ENCODE data around the gene ACTR8. TPM values are rescaled to one million over a fixed set of nuclear protein-coding genes. Genes with fewer than 3 reads are reported as not detected.

The ACTR8 gene
- total RNA-seq (2016; rRNA removed; fragmentation: Illumina TruSeq; extraction: Trizol) (29.0 and 38.5 TPM in 2 replicates), polyA plus RNA-seq (2011; rRNA removed) (14.8 and 15.5 TPM in 2 replicates), polyA minus RNA-seq (2011; rRNA and poly(A)+ RNA removed; ENCODE audit: low replicate concordance) (13.3 and 33.7 TPM in 2 replicates), Bru-seq, nascent RNA (percentile 89 among the genes with signal in this experiment), BruChase-seq, experiment 1, labeled RNA remaining after a 6-hour chase (percentile 86 among the genes with signal in this experiment), BruChase-seq, experiment 2, labeled RNA remaining after a 2-hour chase (percentile 87 among the genes with signal in this experiment)
- total RNA-seq (2016; cell fraction: cytosol; rRNA removed; fragmentation: Illumina TruSeq; extraction: Trizol; ENCODE audit: low read depth) = 5.4 and 7.5 TPM in 2 replicates
- 33.7 and 39.1 TPM in 2 replicates for total RNA-seq (2016; cell fraction: insoluble cytoplasmic fraction; rRNA removed; fragmentation: Illumina TruSeq; extraction: Trizol)
- 10.1 and 11.8 TPM in 2 replicates for total RNA-seq (2016; cell fraction: membrane; rRNA removed; fragmentation: Illumina TruSeq; extraction: Trizol)
- total RNA-seq (2016; cell fraction: nucleus; rRNA removed; fragmentation: Illumina TruSeq; extraction: Trizol) = 20.8 and 21.7 TPM in 2 replicates
- polyA plus RNA-seq (2011; cell fraction: cytosol; rRNA removed) = 9.3 and 13.2 TPM in 2 replicates
- polyA plus RNA-seq (2011; cell fraction: nucleus; rRNA removed) = 19.0 and 21.7 TPM in 2 replicates
- polyA plus RNA-seq (2012) = 17.1 and 18.0 TPM in 2 replicates
- 4.0 and 4.2 TPM in 2 replicates for polyA plus RNA-seq (2016; cell fraction: cytosol; fragmentation: Illumina TruSeq; extraction: Trizol; ENCODE audit: low read depth)
- 29.5 and 35.4 TPM in 2 replicates for polyA plus RNA-seq (2016; cell fraction: insoluble cytoplasmic fraction; fragmentation: Illumina TruSeq; extraction: Trizol; ENCODE audit: low read depth)
- polyA plus RNA-seq (2016; cell fraction: membrane; fragmentation: Illumina TruSeq; extraction: Trizol; ENCODE audit: low read depth) = 4.2 and 6.6 TPM in 2 replicates
- polyA plus RNA-seq (2016; cell fraction: nucleus; fragmentation: Illumina TruSeq; extraction: Trizol; ENCODE audit: insufficient read depth, low read depth) = 37.5 and 42.4 TPM in 2 replicates
- polyA minus RNA-seq (2011; cell fraction: cytosol; rRNA and poly(A)+ RNA removed) = 14.8 and 18.1 TPM in 2 replicates
- 29.7 and 44.1 TPM in 2 replicates for polyA minus RNA-seq (2011; cell fraction: nucleus; rRNA and poly(A)+ RNA removed)
- long read RNA-seq, experiment 1, transcript ACTR8-201 (13 exons, 3,629 nt) = major isoform, 15 of 20 reads
- long read RNA-seq, experiment 1, partial matches to known transcripts = 4 of 20 reads
- long read RNA-seq, experiment 1, other reads (novel, unspliced or antisense) = 1 of 20 reads
- long read RNA-seq, experiment 2, transcript ACTR8-201 (13 exons, 3,629 nt) = major isoform, 14 of 37 reads
- long read RNA-seq, experiment 2, partial matches to known transcripts = 10 of 37 reads
- long read RNA-seq, experiment 2, other reads (novel, unspliced or antisense) = 10 of 37 reads

GRCh38 chr3:53881691-53882593 lies at the start of gene ACTR8:
TSS of gene ACTR8 (minus strand) at chr3:53882152. CDS start at chr3:53882101, 51 bp downstream.
- CTCF ChIA-PET (ENCODE audit: low intra/inter-chr PET ratio, low total read pairs) = no interaction called here
- peak; percentile 94 for ATAC-seq
- TF ChIP-seq RELA (CRISPR knock-in tag; IDR thresholded peaks at IDR 0.05) (peak; percentile 82; the same call in 1 of the 2 replicates), THAP9 (CRISPR knock-in tag; IDR thresholded peaks at IDR 0.05; ENCODE audit: borderline replicate concordance) (peak; percentile 85; the same call in 1 of the 2 replicates), RCOR2 (CRISPR knock-in tag; IDR thresholded peaks at IDR 0.05) (no peak), HNRNPH1 (optimal IDR thresholded peaks at IDR 0.05; ENCODE audit: low read depth, low read length) (no peak), NFIC (IDR thresholded peaks at IDR 0.05; ENCODE audit: low read length) (no peak), ZNF792 (CRISPR knock-in tag; IDR thresholded peaks at IDR 0.05) (no peak), ZNF646 (CRISPR knock-in tag; IDR thresholded peaks at IDR 0.05) (no peak)

More at GRCh38 chr3:53881691-53882593, at the start of gene ACTR8:
- no peaks in the 10 kb centered on the region; a peak in 1 of 5 replicates for H3K27me3 ChIP-seq (ENCODE audit: control insufficient read depth in 1 of 2, insufficient read depth in 2 of 2, low read length in 2 of 2)
- H4K20me1 ChIP-seq (ENCODE audit: insufficient read depth, low read length) = no peaks in the 10 kb centered on the region; the same call in 1 of the 2 replicates
- peaks cover 15% of the 10 kb centered on the region for H3K79me2 ChIP-seq (ENCODE audit: insufficient read depth, low read length)
- peak within 1 kb of the TSS; percentile 93 for H3K27ac ChIP-seq (ENCODE audit: extremely low read length, insufficient read depth, low read length)
- in situ Hi-C loops (cut with HindIII; ENCODE audit: extremely low pct_ligation_motif_present, low pct_unique_long_range_greater_than_20kb) (loop anchor here (5.0 kb wide), 1 partner anchor 35 kb away; the partner anchor contains the start of genes CHDH and IL17RB), intact Hi-C loops (cut with micrococcal nuclease; ENCODE audit: unreplicated experiment) (loop anchor here (2.0 kb wide), 1 partner anchor 39 kb away; no protein-coding TSS in a partner anchor)
- H3K9me3 ChIP-seq (ENCODE audit: low read length) = no peaks in the 10 kb centered on the region
- WGBS (ENCODE audit: low lambda C conversion rate) = 16% methylated on average over 22 of the region's 65 CpGs
- peak within 1 kb of the TSS; percentile 91 to 98 (median 97) for H3K4me3 ChIP-seq (replicated peaks in 1 of 3; ENCODE audit: insufficient read depth in 1 of 3, low read depth in 2 of 3, low read length in 3 of 3)
- FAIRE-seq (peak; percentile 46), DNase-seq (ENCODE audit: low spot score) (peak; percentile 71)
- H3K4me1 ChIP-seq (ENCODE audit: insufficient read depth, low read length) = peaks cover 17% of the 10 kb centered on the region
- no peak within 1 kb of the TSS for H2AFZ ChIP-seq (ENCODE audit: low read length)
- H3K36me3 ChIP-seq (replicated peaks in 1 of 2; ENCODE audit: control insufficient read depth in 1 of 2, insufficient read depth in 2 of 2, low read length in 2 of 2) = peaks cover 9 to 49% of the 10 kb centered on the region in 2 experiments
- H3K4me2 ChIP-seq (ENCODE audit: low read depth, low read length) = peak within 1 kb of the TSS; percentile 89
- POLR2A ChIA-PET = interaction anchor here (1.5 to 3.0 kb wide), 3 partner anchors 10 to 39 kb away, joined by 9 to 37 read pairs (median 9); partner anchors contain the start of genes CHDH, IL17RB and SELENOK
- H3K9ac ChIP-seq (ENCODE audit: insufficient read depth, low read depth, low read length) = peak within 1 kb of the TSS; percentile 92
- TSS peak; percentile 82 for BruUV-seq (replicated peaks)

Measured in HepG2 (cell line).